Esophagus muscularis mucosa (tissue), 4 donors: Measurements from ENCODE around the gene GHR. TPM values are rescaled to one million over a fixed set of nuclear protein-coding genes. Genes with fewer than 3 reads are reported as not detected.

Experiments used
- DNase-seq: peaks from one replicate; pipeline ENCODE4 v3.0.0-alpha.2; 2017; ENCODE audit errors: extremely low spot score
- H3K27ac ChIP-seq, 4 donors: fragments of 200-600 bp; sonication (generic); replicated peaks in 1 of 4; 1 replicate in 3 of 4; 2 replicates in 1 of 4; pipeline ENCODE4 v1.5.1; 2016 to 2019; ENCODE audit warnings: mild to moderate bottlenecking in 1 of 4
- H3K27me3 ChIP-seq, 4 donors: fragments of 200-600 bp; sonication (generic); one replicate each; pipeline versions ENCODE4 v1.5.1 to v1.6.0; 2016 to 2019
- H3K36me3 ChIP-seq, 4 donors: fragments of 200-600 bp; sonication (generic); one replicate each; pipeline ENCODE4 v1.5.1; 2016 to 2019
- H3K4me1 ChIP-seq, 4 donors: fragments of 200-600 bp; sonication (generic); one replicate each; pipeline ENCODE4 v1.5.1; 2016 to 2019
- H3K4me3 ChIP-seq, 4 donors: fragments of 200-600 bp; sonication (generic); 1 replicate in 2 of 4; 2 replicates in 2 of 4; pipeline ENCODE4 v1.5.1; 2016 to 2019; ENCODE audit warnings: mild to moderate bottlenecking in 4 of 4, moderate library complexity in 1 of 4
- H3K9me3 ChIP-seq, 4 donors: fragments of 200-600 bp; sonication (generic); 1 replicate in 3 of 4; 2 replicates in 1 of 4; pipeline ENCODE4 v1.5.1; 2016 to 2019
- EP300 ChIP-seq: sonication (generic); formaldehyde crosslinking; IDR thresholded peaks from one replicate; pipeline ENCODE4 v1.6.1; 2017; ENCODE audit warnings: antibody characterized with exemption
- POLR2A ChIP-seq: fragments of 450-650 bp; IDR thresholded peaks from one replicate; pipeline ENCODE4 v1.6.1; 2017; ENCODE audit warnings: antibody characterized with exemption, moderate library complexity, mild to moderate bottlenecking, low read depth
- POLR2AphosphoS5 ChIP-seq, 2 donors: sonication (generic); formaldehyde crosslinking; IDR thresholded peaks; one replicate each; pipeline ENCODE4 v1.6.1; 2017; ENCODE audit warnings: antibody characterized with exemption in 2 of 2
- WGBS: methylation state at CpG from one replicate; pipeline ENCODE4 v1.1.5; 2018; 5-methylcytosine and 5-hydroxymethylcytosine counted together
- intact Hi-C: fragments of 100-400 bp; cut with DNase I; formaldehyde crosslinking; loops from one replicate; pipeline ENCODE4 v1.15.1; 2023
- total RNA-seq, 4 donors: library from RNA; depleted of rRNA; stranded (reverse); fragments of >200 nt; gene quantifications; one replicate each; pipeline versions ENCODE4 v1.1.0 to v1.2.1, GENCODE V29; 2016
- TF ChIP-seq, protein P1 (sequence below), 3 experiments: fragments of 200-600 bp in 2 of 3; fragments of 450-650 bp in 1 of 3; sonication (generic) in 2 of 3; IDR thresholded peaks; one replicate each; pipeline ENCODE4 v1.5.1; 2017 to 2019; ENCODE audit warnings: antibody characterized with exemption in 3 of 3, mild to moderate bottlenecking in 2 of 3, moderate library complexity in 1 of 3

GHR gene
- total RNA-seq, 4 donors from 2014 or later, result 5.3 to 9.1 (median 6.5) TPM

DNA sequence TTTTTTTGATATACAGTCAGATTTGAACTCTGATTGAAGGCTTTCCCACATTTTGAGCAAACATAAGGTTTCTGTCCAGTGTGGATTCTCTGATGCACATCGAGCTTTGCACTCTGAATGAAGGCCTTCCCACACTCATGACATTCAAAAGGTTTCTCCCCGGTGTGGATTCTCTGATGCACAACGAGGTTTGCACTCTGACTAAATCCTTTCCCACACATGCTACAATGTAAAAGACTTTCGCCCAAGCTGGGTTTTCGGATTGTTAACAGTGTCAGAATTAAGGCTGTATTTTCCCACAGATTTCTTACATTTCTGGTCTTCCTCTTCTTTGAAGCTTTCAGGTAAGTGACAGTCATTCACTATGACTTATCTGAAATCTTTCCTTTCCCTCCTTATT lies 44.3 kb downstream of the GHR start:
- intact Hi-C loops, result no loop called here
- H3K9me3 ChIP-seq, result no peaks in the 10 kb centered on the region
- H3K27ac ChIP-seq, result no peak overlapping the region
- peaks cover 0 to 15% (median 5%) of the 10 kb centered on the region in 4 donors for H3K4me1 ChIP-seq
- WGBS, result 88% methylated on average over 5 of the region's 5 CpGs
- no peaks in the 10 kb centered on the region for H3K27me3 ChIP-seq
- peaks cover 0 to 7% (median 2%) of the 10 kb centered on the region in 4 donors for H3K36me3 ChIP-seq
- DNase-seq, result no peak
- no peak overlapping the region for H3K4me3 ChIP-seq
- TF ChIP-seq POLR2A (no peak), POLR2AphosphoS5 (IDR thresholded peaks at IDR 0.05) (no peak), EP300 (no peak)
- TF ChIP-seq, protein P1, sequence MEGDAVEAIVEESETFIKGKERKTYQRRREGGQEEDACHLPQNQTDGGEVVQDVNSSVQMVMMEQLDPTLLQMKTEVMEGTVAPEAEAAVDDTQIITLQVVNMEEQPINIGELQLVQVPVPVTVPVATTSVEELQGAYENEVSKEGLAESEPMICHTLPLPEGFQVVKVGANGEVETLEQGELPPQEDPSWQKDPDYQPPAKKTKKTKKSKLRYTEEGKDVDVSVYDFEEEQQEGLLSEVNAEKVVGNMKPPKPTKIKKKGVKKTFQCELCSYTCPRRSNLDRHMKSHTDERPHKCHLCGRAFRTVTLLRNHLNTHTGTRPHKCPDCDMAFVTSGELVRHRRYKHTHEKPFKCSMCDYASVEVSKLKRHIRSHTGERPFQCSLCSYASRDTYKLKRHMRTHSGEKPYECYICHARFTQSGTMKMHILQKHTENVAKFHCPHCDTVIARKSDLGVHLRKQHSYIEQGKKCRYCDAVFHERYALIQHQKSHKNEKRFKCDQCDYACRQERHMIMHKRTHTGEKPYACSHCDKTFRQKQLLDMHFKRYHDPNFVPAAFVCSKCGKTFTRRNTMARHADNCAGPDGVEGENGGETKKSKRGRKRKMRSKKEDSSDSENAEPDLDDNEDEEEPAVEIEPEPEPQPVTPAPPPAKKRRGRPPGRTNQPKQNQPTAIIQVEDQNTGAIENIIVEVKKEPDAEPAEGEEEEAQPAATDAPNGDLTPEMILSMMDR (IDR thresholded peaks at IDR 0.05), result no peak

DNA sequence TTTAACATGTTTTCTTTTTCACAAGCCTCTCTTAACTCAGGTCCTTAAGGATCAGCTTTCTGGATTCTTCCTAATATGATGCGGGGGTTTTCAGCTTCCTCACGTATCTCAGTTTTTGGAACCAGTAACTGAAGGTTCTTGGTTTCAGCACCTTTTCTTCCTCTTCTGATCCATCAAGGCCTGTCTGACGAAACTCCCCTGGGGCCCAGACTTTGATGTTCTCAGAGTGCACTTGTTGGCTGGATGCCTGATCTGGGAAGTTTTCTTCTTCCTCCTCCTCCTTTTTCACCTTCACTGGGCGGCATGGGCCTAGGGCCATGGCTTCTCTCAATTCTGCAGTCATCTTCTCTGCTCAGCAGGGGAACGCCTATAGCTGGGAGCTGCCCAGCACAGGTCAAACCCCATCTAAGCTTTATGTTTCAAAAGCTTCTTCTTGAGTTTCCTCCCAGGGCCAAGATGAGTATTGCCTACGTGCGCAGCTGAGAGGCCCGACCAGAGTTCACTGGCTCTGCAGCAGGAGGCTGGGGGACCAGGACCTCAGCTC lies 44.8 kb downstream of the GHR start:
- H3K4me3 ChIP-seq, result no peak overlapping the region
- no peak for DNase-seq
- peaks cover 0 to 7% (median 2%) of the 10 kb centered on the region in 4 donors for H3K36me3 ChIP-seq
- no peak overlapping the region for H3K27ac ChIP-seq
- intact Hi-C loops, result no loop called here
- WGBS, result 90% methylated on average over 8 of the region's 8 CpGs
- no peak for TF ChIP-seq POLR2AphosphoS5 (IDR thresholded peaks at IDR 0.05)
- no peak for TF ChIP-seq EP300
- TF ChIP-seq, protein P1 (IDR thresholded peaks at IDR 0.05), result no peak
- TF ChIP-seq POLR2A, result no peak
- no peaks in the 10 kb centered on the region for H3K9me3 ChIP-seq
- peaks cover 0 to 16% (median 6%) of the 10 kb centered on the region in 4 donors for H3K4me1 ChIP-seq
- H3K27me3 ChIP-seq, result no peaks in the 10 kb centered on the region

DNA sequence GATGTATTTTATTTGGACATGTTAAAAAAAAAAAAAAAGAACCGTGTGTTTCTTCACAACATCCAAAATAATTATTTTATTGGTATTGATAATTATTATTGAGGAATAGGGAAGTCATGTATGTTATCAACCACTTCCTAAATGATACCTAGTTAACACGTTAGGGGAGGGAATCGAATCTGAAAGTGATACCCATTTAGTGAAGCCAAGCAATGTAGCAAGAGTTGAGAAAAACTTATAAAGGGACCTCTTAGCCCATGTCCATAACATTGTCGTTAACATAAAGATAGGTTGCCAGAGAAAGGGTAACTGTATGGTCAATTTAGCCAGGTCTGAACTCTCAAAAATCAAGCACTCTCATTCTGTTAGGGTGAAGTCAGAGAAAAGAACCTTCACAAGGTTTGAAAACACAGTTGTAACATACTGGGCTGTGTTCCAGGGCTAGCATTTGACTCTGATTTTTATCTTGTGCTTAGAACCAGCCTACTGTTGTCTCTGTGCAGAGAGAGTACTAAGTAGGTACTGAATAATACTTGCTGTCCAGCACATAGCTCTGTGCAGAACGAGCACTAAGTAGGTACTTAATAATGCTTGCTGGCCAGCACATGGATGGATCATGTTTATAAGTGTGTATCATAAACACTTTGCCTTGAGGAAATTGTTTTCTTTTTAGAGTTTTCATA lies 60.4 kb downstream of the GHR start:
- no peak overlapping the region for H3K27ac ChIP-seq
- TF ChIP-seq EP300, result no peak
- no peak overlapping the region for H3K4me3 ChIP-seq
- peaks cover 0 to 5% (median 0%) of the 10 kb centered on the region in 4 donors for H3K9me3 ChIP-seq
- intact Hi-C loops, result no loop called here
- H3K27me3 ChIP-seq, result no peaks in the 10 kb centered on the region
- H3K36me3 ChIP-seq, result no peaks in the 10 kb centered on the region
- H3K4me1 ChIP-seq, result peaks cover 0 to 20% (median 14%) of the 10 kb centered on the region in 4 donors
- 77% methylated on average over 5 of the region's 5 CpGs for WGBS
- no peak for DNase-seq

DNA sequence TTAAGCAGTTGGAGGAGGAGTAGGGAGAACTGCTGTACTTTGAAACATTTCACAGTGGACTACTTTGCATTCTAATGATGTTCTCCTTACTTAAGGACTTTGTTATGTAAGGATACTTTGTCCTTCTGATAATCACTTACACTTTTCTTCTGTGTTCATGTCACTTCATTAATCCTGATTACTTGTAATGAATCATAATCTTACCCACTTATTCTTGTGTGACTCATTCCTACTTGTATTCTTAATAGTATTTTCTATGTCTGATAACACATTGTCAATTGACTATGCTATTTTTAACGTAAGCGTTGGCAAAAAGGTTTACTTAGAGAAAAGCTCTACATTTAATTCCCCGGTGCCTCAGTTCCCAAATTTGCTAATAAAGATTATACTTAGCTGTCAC lies 63.8 kb downstream of the GHR start:
- WGBS, result 38% methylated on average over 3 of the region's 3 CpGs
- Histone ChIP-seq H3K27me3 (no peaks in the 10 kb centered on the region), H3K4me3 (no peak overlapping the region), H3K27ac (no peak overlapping the region), H3K9me3 (peaks cover 0 to 5% (median 0%) of the 10 kb centered on the region in 4 donors), H3K36me3 (no peaks in the 10 kb centered on the region), H3K4me1 (peaks cover 18 to 42% (median 35%) of the 10 kb centered on the region in 4 donors)
- intact Hi-C loops, result no loop called here
- TF ChIP-seq POLR2AphosphoS5 (IDR thresholded peaks at IDR 0.05), result no peak
- TF ChIP-seq, protein P1 (IDR thresholded peaks at IDR 0.05), result no peak
- DNase-seq, result no peak

DNA sequence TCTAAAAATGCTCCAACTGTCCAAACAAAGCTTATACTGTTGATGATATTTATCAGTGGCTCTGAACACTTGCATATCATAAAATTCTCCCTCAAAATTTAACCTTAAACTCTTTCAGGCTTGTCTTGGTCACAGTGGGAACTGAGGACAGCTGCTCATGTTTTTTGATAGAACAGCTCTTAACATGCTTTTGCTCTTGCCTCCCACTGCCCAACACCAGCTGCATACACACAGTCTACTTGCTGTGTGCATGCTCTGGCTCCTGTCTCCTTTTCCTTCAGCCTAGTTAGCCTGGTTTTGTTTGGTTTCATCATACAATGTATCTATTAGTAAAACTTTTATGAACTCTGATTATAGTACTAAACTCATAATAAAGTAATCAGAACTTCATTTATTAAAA lies 64.6 kb downstream of the GHR start:
- no peaks in the 10 kb centered on the region for H3K27me3 ChIP-seq
- no peaks in the 10 kb centered on the region for H3K36me3 ChIP-seq
- no peak for DNase-seq
- H3K27ac ChIP-seq, result no peak overlapping the region
- intact Hi-C loops, result no loop called here
- TF ChIP-seq POLR2AphosphoS5 (IDR thresholded peaks at IDR 0.05) (no peak), EP300 (no peak)
- H3K4me1 ChIP-seq, result peaks cover 18 to 50% (median 42%) of the 10 kb centered on the region in 4 donors
- H3K9me3 ChIP-seq, result no peaks in the 10 kb centered on the region
- no peak overlapping the region for H3K4me3 ChIP-seq
